Activated gamma-delta T cell treated with Interleukin-2 at 50 U/mL for 16 hours (primary cell): ENCODE results near the gene LRRC10B.

Source experiments
- DNase-seq: peaks from one replicate; pipeline ENCODE4 v3.0.0-alpha.2; 2020

The LRRC10B gene

DNA sequence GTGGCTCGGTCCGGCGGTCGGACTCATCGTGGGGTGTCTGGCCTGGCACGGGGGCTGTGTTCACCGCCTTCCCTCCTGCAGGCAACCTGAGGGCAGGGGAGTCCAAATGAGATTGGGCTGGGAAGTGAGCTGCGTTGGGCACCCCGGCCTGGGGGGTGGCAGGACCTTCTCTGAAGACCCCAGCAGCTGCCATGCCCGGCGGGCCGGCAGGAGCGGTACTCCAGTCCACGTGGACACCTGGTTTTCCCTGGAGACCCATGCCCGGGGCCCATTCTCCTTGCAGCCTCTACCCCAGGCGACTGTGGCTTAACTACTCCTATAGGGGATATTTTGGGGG lies 24.5 kb downstream of the LRRC10B start:
- no peak for DNase-seq

DNA sequence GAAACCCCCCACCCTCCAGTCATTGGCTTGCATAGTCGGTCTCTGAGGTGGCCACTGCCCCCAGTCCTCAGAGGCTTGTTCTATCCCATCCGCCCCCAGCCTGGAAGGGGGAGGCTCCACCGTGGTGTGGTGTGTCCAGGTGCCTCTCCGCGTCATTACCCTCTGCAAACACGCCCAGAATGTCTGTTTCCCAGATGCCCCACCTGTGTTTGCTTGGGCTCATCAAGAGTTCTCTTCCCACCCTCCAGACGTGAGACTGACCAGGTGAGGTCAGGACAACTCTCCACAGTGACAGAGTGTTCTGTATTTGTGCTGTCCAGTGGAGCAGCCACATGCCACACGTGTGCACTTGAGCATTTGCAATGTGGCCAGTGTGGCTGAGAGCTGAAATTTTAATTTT lies 24.9 kb downstream of the LRRC10B start:
- DNase-seq = no peak

DNA sequence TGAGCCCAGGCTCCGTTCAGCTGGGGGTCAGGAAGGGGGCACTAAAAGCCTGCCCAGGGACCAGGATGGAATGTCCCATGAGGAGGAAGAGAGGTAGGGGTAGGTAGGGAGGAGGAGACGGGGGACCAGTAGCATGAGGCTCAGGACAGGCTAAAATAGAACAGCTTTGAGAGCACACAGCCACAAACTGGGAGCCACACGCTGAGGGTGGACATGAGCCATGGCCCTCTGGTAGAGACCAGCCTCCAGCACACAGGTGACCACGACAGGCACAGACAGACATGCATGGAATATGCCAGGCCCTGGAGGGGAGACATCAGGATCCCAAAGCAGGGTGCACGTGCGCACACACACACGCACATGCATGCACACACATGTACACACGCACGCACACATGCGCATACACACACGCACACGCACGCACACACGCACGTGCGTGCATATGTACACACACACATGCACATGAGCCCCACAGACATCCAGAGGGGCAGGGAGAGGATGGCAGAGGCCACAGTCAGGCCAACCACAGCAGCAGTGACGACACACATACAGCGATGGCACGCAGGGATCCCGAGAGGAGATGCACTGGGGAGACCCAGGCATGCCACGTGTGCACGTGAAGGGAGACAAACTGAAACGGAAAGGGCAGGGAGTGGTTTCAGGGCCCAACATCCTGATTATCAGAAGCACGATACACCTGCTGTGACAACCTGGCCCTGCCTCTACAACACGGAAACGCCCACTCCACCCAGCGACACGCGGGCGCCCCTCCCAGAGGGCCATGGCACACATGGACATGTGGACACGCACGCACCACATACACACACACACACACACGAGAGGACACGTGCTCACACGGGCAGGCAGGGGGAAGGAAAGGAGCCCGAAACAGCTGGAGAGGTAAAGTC lies 25.7 kb downstream of the LRRC10B start:
- no peak for DNase-seq

DNA sequence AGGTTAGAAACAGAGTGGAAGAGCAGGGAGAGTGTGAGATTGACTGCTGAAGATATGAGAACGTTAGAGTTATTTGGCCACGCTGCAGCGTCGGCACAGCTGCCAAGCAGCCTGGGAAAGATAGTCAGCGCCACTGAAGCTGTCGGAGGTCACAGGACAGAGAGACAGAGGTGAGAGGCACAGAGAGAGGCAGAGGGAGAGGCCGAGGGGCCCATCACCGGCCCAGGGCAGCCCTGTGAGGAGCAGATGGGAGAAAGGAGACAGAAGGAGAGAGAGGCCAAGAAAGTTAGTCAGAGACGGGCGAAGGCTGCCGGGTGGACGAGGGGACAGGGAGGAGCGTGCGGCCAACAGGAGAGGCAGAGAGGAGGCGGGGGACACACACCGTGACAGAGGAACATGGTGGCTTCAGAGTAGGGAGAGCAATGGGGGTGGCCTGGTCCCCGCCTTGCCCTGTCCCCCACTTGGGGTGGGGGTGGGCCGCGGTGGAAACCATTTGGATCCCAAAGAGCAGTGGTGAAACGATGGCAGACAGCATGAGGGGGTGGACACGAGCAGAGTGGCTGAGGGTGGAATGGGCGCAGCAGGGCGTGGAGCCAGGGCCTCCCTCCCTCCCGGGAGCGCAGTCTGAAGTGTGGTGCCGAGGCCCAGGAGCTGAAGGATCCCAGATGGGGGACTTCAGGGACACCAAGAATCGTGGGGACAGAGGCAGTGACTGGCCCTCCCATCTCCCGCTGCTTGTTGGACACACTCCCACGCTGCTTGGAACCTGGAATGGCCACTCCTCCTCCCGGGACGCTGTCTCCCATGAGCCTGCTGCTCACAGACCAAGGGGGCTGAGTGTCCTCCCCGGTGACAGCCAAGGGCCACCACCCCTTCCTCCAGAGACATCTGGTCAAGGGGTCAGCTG lies 26.6 kb downstream of the LRRC10B start:
- no peak for DNase-seq

DNA sequence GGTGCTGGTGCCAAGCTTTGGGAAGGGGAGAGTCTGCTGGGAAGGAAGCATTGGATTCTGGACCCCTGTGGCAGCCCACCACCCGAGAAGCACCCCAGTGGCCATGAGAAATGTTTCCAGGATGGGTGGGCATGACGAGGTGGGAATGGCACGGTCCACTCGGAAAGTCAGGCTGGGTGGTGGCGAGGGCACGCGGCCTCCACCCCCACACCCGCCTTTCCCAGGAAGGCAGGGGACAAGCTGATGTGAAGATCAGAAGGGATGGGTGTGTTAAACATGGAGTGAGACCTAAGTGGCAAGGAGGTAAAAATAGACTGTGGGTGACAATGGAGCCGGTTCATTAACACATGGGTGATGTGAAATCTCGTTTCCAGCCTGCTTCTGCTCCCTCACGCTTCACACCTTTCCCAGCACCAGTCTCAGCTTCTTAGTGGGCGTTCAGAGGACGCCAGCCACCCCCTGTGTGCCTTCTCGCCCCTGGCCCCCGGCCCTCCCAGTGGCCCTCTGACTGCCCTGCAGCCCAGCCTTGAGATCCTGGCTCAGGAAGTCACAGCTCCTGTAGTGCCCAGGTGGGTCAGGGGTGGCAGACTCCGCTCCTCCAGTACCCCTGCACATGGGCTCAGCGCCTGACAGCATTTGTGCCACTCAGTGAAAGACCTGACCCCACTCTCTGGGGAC lies 27.6 kb downstream of the LRRC10B start:
- no peak for DNase-seq

DNA sequence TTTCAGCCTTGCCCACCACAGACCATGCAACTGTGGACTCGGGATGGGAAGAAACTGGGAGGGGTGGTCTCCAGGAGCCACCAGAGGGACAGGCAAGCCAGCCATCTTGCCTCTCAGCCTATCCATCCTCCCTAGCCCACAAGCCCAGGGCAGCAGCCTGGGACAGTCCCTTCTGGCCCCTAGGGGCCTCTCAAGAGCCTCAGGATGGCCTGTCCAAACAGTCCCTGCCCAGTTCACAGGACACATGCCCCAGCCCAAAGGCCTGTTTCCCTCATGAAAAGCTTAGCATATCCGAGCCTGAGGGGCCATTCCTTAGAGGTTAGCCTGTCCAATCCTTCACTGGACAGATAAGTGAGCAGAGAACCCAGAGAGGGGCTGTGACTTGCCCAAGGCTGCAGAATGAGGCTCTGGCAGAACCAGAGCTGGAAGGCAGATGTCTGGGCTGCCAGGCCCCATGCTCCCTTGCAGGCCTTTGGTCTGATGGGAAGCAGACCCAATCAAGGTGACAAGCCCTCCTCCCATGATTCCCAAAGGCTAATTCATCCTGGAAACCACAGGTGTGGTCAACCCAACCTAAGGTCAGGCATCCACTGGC lies 28.2 kb downstream of the LRRC10B start:
- no peak for DNase-seq

DNA sequence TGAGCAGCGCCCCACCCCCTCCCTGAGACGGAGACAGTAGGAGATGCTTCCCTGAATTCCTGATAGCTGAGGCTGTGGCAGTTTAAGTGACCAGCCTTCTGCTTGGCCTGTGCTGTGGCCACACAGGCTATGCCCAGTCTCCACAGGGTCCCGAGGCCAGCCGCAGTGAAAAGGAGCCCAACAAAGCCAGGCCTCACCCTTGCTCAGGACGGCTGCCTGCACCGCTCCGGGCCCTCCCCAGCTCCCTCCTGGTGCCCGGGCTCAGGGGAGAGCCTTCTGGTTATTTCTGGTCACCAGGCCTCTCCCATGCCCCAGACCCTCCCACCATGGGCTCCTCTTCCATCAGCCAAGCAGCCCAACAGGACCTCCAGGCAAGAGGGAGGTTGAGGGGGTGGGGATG lies 28.8 kb downstream of the LRRC10B start:
- DNase-seq = no peak

DNA sequence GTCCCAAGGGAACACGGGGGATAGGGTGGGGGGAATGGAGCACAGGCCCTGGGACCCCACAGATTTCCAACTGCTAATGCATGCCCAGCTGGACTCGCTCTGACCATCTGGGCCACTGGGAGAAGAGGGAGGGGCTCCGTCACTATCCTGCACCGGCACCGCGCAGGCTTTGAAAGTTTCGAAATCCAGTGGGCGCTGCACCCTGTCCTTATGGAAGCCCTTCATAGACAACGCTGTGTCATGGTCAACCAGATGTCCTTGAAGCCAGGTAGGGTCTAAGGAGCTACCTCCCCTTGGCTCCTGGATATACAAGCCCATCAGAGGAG lies 30.1 kb downstream of the LRRC10B start:
- no peak for DNase-seq

DNA sequence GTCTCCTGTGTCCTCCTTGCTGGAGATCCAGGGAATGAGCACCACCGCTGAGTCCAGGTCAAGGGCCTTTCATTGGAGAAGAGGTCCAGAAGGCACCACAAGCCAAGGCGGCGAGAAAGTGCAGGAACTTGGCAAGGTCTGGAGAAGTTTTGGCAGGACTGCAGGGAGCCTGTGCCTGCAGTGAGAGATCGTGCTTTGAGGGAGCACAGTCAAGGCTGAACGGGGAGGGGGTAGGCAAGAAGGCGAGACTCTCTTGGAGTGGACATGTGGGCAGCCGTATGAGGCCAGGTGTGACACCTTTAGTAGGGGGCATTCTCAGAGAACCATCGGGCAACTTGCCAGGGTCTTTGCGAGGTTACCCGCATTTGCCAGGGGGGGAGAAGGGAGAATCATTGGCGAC lies 30.5 kb downstream of the LRRC10B start:
- no peak for DNase-seq

DNA sequence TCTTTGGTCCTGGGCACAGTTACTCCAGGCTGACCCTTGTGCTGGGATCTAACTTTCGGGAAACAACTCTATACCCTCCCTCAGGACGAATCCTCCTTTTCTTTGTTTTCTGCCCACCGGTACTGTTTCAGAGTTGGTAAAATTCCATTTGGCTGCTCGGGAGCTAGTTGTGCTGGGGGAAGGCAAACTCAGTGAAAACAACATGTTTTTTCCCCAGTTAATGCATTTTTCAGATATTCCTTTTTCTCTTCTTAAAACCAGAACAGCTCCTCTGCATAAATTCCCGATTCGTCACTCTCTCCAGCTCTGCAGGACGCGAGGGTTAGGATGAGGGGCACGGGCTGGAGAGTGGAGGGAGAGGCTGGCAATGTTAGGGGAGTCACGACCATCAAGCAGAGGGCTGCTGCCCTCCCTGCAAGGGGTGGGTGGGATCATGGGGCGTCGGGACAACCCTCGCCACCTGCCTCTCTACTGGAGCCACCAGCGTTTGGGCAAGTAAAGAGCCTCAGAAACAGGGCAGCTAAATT lies 31.3 kb downstream of the LRRC10B start:
- DNase-seq = no peak

DNA sequence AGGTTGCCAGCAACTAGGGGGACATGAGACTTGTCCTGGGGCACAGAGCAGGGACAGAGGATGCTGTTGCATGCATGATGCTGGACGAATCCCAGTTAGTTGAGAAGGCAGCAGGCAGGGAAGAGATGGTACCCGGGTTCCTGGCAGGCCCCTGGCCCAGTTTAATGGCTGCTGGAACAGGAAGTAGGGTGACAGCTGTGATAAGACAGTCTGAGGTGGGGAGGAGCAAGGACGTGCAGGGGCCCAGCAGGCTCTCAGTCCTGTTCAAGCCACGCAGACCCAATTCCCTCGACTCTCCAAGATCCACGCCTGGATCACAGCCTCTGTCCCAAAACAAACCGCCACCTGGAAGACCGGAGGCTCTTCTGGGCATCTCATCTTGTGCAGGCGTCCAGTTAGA lies 32.0 kb downstream of the LRRC10B start:
- no peak for DNase-seq

DNA sequence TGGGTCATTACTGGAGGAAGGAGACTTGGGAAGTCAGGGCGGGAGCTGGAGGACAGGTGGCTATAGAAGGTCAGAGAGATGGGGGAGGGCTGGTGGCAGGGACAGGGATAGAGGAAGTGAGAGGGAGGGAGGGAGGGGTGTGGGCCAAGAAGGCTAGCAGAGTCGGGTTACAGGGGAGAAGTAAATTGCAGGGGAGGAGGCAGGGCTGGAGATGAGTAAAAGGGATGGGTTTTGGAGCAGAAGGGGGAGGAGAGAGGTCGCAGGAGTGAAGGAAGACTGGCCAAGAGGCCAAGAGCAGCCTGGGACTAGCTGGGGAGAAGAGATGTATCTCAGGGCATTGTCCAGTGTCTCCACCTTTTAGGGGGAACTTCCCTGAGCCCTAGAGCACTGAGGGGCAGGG lies 33.0 kb downstream of the LRRC10B start:
- DNase-seq = no peak

DNA sequence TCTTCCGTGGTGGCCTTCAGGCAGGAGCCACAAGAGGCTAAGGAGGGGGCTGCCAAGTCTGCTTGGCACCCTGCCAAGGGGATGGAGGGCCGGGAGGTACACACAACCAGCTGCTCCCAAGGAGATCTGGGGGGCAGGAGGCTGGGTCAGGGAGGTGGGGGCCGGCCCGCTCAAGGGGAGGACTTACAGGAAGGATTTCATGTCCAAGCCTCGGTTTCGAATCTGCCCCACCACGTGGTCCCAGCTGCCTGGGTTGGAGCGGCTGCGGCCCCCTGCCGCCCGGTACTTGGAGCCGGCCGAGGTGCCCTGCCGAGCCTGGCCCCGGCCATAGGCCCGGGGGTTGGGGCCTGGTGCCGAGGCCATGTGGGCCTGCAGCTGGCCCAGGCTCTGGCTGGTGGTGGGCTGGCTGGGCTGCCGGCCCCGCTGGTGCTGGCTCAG lies 33.5 kb downstream of the LRRC10B start:
- DNase-seq = no peak

DNA sequence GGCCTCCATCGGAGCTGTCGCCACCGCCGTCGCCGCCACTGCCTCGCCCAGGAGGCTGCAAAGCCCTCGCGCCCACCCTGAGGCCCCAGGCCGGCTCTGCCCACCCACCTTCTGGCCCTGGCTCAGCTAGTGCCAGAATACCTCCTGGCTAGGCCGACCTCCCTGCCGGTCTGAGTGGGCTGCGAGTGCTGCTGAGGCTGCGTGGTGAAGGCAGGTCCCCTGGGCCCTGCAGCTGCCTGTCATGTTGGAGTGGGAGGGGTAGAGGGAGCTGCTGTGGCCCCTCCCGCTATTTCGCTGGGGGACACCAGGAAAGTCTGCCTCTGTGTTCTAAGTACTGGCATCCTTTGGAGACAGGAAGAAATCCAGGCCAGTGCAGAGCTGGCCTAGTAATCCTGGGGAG lies 34.2 kb downstream of the LRRC10B start:
- no peak for DNase-seq

DNA sequence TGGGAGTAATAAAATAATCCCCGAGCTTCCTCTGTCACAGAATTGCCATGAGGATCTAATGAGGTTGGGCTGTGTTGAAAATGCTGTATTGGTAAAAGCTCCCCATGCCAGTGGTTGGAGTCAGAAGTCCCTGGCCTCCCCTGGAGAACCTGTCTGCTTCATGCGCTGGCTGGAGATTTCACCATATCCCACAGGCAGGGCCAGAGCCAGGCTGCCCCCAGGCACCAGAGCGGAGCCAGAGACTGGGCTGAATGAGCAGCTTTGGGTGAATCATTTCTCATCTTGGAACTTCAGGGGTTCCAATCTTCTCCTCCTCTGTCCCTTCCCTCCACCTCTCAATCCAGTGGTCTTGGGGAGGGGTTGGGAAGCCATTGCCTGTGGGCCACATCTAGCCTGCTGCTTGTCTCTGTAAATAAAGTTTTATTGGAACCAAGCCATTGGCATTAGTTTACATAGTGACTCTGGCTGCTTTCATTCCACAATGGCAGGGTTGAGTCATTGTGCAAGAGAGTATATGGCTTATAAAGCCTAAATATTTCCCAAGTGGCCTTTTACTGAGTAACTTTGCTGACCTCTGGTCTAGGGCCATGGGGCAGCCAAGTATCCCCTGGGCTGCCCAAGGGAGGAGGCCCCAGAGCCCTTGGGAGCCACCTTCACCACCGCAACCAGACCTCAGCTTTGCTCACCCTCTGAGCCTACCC lies 35.2 kb downstream of the LRRC10B start:
- no peak for DNase-seq

DNA sequence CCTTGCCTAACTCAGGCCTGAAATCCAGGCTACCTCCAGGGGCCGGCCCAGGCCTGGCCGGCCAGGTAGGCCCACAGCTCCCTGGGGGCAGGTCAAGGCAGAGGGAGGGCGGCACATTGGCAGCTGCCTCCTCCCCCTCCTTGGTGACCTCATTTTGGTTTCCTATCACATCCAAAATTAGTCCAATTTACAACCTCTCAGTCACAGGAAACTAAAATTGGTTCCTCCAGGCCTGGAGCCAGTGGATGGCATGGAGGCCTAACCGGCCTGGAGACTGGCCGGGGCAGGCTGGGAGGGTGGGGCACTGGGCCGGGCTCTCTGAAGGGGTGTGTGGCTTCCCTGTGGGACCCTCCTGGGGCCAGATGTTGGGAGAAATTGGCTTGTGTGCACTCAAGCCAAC lies 35.9 kb downstream of the LRRC10B start:
- no peak for DNase-seq

DNA sequence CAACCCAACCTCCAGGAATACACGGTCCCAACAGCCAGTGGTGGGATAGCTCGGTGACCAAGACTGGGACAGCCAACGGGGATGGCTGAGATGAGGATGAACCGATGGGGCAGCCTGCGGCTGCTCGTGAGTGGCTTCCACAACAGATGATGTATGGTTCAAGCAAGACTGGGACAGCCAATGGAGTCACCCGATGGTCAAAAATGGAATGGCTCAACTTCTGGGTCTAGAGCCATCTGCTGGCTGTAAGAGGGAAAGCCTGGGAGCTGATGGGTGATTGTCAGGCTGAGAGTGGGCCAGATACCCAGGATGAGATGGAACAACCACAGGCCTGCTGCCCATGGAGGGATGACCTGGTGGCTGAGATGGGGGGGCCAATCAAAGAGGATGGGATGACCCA lies 36.8 kb downstream of the LRRC10B start:
- DNase-seq = no peak

DNA sequence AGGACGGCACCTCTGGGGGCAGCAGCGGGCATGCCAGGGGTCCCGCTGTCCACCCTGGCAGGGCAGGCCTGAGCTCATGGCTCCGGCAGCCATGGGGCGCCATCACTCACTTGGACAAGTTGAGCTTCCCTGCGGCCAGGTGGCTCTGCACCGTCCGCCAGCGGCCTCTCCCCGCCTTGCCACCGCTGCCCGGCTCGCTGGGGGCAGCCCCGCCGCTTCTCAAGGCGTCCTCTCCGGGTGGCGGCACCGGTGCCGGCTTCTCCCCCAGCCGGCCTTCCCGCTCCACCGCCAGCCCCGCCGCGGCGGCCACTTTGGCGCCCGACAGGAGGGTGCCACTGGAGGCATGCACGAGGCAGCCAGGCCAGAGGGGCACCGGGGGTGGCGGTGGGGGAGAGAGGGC lies 37.4 kb downstream of the LRRC10B start:
- DNase-seq = no peak

DNA sequence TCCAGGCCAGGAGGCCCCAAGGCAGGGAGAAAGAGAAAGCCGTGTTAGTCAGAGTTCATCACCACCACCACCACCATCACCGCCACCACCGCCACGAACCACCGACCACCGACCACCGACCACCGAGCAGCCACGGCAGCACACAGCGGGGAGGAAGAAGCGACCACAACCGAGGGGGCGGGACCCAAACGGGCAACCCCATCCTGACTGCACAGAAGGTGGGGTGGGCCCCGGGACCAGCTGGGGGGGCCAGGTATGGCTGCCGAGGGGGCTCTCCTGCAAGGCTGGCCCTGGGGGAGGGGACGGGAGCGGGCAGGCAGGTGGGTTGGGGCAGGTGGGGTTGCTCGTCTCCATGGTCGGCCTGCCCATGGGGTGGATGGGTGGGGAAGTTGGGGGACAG lies 38.1 kb downstream of the LRRC10B start:
- no peak for DNase-seq

DNA sequence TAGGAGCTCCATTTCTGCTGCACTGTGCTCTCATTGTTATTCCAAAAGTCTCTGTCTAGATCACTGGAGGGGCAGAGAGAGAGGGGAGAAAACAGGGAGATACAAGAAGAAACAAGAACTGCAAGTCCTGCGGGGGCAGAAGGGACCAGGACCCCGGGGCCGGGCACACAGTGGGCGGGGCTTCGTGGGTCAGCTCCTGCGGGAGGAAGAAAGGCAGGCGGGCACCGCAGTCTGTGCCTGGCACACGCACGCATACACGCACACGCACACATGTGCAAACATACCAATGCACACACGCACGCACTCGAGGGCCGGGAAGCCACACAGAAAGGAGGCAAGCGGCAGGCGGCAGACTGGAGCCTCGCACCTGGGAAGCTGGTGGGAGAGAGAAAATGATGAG lies 38.7 kb downstream of the LRRC10B start:
- no peak for DNase-seq

DNA sequence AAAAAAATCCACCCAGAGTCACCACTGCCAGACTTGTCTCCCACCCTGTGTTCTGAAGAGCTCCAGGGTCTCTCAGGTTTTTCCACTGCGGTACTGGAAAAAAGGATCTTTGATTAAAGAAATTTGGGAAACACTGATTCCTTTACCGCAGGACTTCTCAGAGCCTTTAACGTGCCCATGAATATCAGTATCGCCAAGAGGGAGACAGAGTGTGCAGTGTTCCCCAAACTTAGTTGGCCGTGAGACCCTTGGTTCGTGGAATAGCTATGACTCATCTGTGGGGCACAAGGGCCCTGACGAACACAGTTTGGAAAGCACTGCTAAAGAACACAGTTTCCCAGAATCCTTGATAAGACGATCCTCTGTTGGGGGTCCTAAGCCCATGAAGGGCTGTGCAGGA lies 40.6 kb downstream of the LRRC10B start:
- no peak for DNase-seq
